Measurements from ENCODE around the gene DNAH7.

- TF ChIP-seq, protein P1, sequence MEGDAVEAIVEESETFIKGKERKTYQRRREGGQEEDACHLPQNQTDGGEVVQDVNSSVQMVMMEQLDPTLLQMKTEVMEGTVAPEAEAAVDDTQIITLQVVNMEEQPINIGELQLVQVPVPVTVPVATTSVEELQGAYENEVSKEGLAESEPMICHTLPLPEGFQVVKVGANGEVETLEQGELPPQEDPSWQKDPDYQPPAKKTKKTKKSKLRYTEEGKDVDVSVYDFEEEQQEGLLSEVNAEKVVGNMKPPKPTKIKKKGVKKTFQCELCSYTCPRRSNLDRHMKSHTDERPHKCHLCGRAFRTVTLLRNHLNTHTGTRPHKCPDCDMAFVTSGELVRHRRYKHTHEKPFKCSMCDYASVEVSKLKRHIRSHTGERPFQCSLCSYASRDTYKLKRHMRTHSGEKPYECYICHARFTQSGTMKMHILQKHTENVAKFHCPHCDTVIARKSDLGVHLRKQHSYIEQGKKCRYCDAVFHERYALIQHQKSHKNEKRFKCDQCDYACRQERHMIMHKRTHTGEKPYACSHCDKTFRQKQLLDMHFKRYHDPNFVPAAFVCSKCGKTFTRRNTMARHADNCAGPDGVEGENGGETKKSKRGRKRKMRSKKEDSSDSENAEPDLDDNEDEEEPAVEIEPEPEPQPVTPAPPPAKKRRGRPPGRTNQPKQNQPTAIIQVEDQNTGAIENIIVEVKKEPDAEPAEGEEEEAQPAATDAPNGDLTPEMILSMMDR (conservative IDR thresholded peaks at IDR 0.05; ENCODE audit: low read depth, low read length), result no peak
- TF ChIP-seq MAFK (IDR thresholded peaks at IDR 0.05; ENCODE audit: low read depth, low read length), result no peak
- no peak for TF ChIP-seq USF2 (IDR thresholded peaks at IDR 0.05; ENCODE audit: low read depth, low read length)
- no peak for TF ChIP-seq NFE2L2 (IDR thresholded peaks at IDR 0.05; ENCODE audit: low read depth, low read length)
- no peak for TF ChIP-seq POLR2A (IDR thresholded peaks at IDR 0.05; ENCODE audit: low read depth, low read length)
- TF ChIP-seq MAZ (IDR thresholded peaks at IDR 0.05; ENCODE audit: borderline replicate concordance, low read depth, low read length), result no peak
- no peak for TF ChIP-seq RAD21 (IDR thresholded peaks at IDR 0.05; ENCODE audit: low read length)
- TF ChIP-seq CEBPB (IDR thresholded peaks at IDR 0.05; ENCODE audit: low read depth, low read length), result no peak
Measured at GRCh38 chr2:195697681-195698220, 370.9 kb downstream of the DNAH7 start.

Measured in IMR-90 (cell line).